HepG2 (cell line): ENCODE measurements around the gene ARMH1. TPM values are rescaled to one million over a fixed set of nuclear protein-coding genes. Genes with fewer than 3 reads are reported as not detected.

Source experiments
- ATAC-seq: fragments of 200-7000 bp; cut with Tn5 transposase; 3 replicates; pipeline ENCODE4 v1.9.1; 2020; ENCODE audit warnings: mild to moderate bottlenecking, moderate library complexity
- BruUV-seq: library from RNA; stranded (reverse); fragments of 400-500 nt; replicated peaks from 2 replicates; lab custom pipeline; 2021; lab: Mats Ljungman, UMichigan
- CTCF ChIA-PET: fragments of 300-600 bp; formaldehyde crosslinking; extraction: SDS; loops from one replicate; lab custom pipeline; 2021; ENCODE audit warnings: low total read pairs, inconsistent platforms, low intra/inter-chr PET ratio; lab: Yijun Ruan, JAX
- POLR2A ChIA-PET: fragments of 350-600 bp; sonication (Branson Sonifier 250); formaldehyde crosslinking; loops from one replicate; lab custom pipeline; 2020; ENCODE audit warnings: antibody characterized with exemption, inconsistent platforms; lab: Yijun Ruan, JAX
- DNase-seq: peaks from one replicate; pipeline ENCODE4 v3.0.0-alpha.2; 2015; ENCODE audit warnings: low spot score
- FAIRE-seq: peaks from 3 replicates; lab custom pipeline; 2011; peaks lifted over from hg19 to GRCh38; lab: Jason Lieb, UNC
- H2AFZ ChIP-seq: one replicate; pipeline ENCODE4 v1.6.1; 2011; ENCODE audit warnings: low read length, inconsistent platforms
- H3K27ac ChIP-seq: fragments of 300-600 bp; 3 replicates; pipeline ENCODE4 v1.8.0; 2011; ENCODE audit warnings: mixed run types, mild to moderate bottlenecking, mixed read lengths, low read length, inconsistent platforms; ENCODE audit not compliant: insufficient read depth; ENCODE audit errors: extremely low read length
- H3K27me3 ChIP-seq, 2 experiments: fragments of 200-600 bp in 1 of 2; 2 replicates in 1 of 2; 3 replicates in 1 of 2; pipeline versions ENCODE4 v1.6.0 to v1.8.0; 2011; ENCODE audit warnings: low read length in 2 of 2, mild to moderate bottlenecking in 2 of 2, moderate library complexity in 2 of 2, inconsistent platforms in 1 of 2; ENCODE audit not compliant: insufficient read depth in 2 of 2, control insufficient read depth in 1 of 2
- H3K36me3 ChIP-seq, 2 experiments: fragments of 200-600 bp in 1 of 2; replicated peaks in 1 of 2; 2 replicates in 1 of 2; 3 replicates in 1 of 2; pipeline versions ENCODE4 v1.5.1 to v1.8.0; 2011; ENCODE audit warnings: low read length in 2 of 2, inconsistent platforms in 1 of 2; ENCODE audit not compliant: insufficient read depth in 2 of 2, control insufficient read depth in 1 of 2
- H3K4me1 ChIP-seq: 2 replicates; pipeline ENCODE4 v1.5.1; 2012; ENCODE audit warnings: low read length, inconsistent platforms; ENCODE audit not compliant: insufficient read depth
- H3K4me2 ChIP-seq: 2 replicates; pipeline ENCODE4 v1.6.0; 2011; ENCODE audit warnings: low read depth, low read length, inconsistent platforms
- H3K4me3 ChIP-seq, 3 experiments: fragments of 200-600 bp in 1 of 3; sonication (generic), shearing (Covaris generic) in 1 of 3; replicated peaks in 1 of 3; 2 replicates each; pipeline ENCODE4 v1.5.1; 2011 to 2016; ENCODE audit warnings: low read length in 3 of 3, inconsistent platforms in 2 of 3, low read depth in 2 of 3, mild to moderate bottlenecking in 2 of 3, control low read depth in 1 of 3, mixed read lengths in 1 of 3; ENCODE audit not compliant: insufficient read depth in 1 of 3
- H3K79me2 ChIP-seq: one replicate; pipeline ENCODE4 v1.6.1; 2011; ENCODE audit warnings: low read length, inconsistent platforms; ENCODE audit not compliant: insufficient read depth
- H3K9ac ChIP-seq: 2 replicates; pipeline ENCODE4 v1.6.0; 2011; ENCODE audit warnings: mild to moderate bottlenecking, low read depth, low read length, inconsistent platforms; ENCODE audit not compliant: insufficient read depth
- H3K9me3 ChIP-seq: 2 replicates; pipeline ENCODE4 v1.5.1; 2012; ENCODE audit warnings: mild to moderate bottlenecking, low read length
- H4K20me1 ChIP-seq: 2 replicates; pipeline ENCODE4 v1.6.0; 2011; ENCODE audit warnings: inconsistent platforms, mild to moderate bottlenecking, low read length, moderate library complexity; ENCODE audit not compliant: insufficient read depth
- MIER2 ChIP-seq: IDR thresholded peaks from 2 replicates; pipeline ENCODE4 v1.6.1; 2016; ENCODE audit warnings: missing biosample characterization, missing genetic modification reagents
- RFX3 ChIP-seq: IDR thresholded peaks from 2 replicates; pipeline ENCODE4 v1.6.1; 2016; ENCODE audit warnings: missing biosample characterization, missing genetic modification reagents
- SNRNP70 ChIP-seq: fragments of 200-400 bp; formaldehyde crosslinking; IDR thresholded peaks from 2 replicates; pipeline ENCODE4 v1.6.1; 2017; ENCODE audit warnings: mild to moderate bottlenecking, low read depth, low read length, moderate library complexity
- SOX5 ChIP-seq: IDR thresholded peaks from 2 replicates; pipeline ENCODE4 v1.6.1; 2016; ENCODE audit warnings: borderline replicate concordance
- ZMYM3 ChIP-seq: sonication (generic); formaldehyde crosslinking; IDR thresholded peaks from 2 replicates; pipeline ENCODE4 v1.5.1; 2020; ENCODE audit warnings: mild to moderate bottlenecking, missing genetic modification reagents
- ZNF709 ChIP-seq: sonication (generic); formaldehyde crosslinking; IDR thresholded peaks from 2 replicates; pipeline ENCODE4 v1.5.0; 2020; ENCODE audit warnings: mild to moderate bottlenecking, missing genetic modification reagents
- ZNF749 ChIP-seq: sonication (generic); formaldehyde crosslinking; IDR thresholded peaks from 2 replicates; pipeline ENCODE4 v1.8.0; 2022; ENCODE audit warnings: mild to moderate bottlenecking, missing genetic modification reagents, moderate library complexity, borderline replicate concordance
- ZNF776 ChIP-seq: sonication (generic); formaldehyde crosslinking; IDR thresholded peaks from 2 replicates; pipeline ENCODE4 v1.4.0; 2020; ENCODE audit warnings: mild to moderate bottlenecking, missing genetic modification reagents
- WGBS: methylation state at CpG from one replicate; pipeline ENCODE4 v1.1.6; 2017; ENCODE audit warnings: low lambda C conversion rate; 5-methylcytosine and 5-hydroxymethylcytosine counted together
- in situ Hi-C: cut with HindIII; loops from 2 replicates; pipeline ENCODE4 v1.10.0; 2017; ENCODE audit warnings: low pct_unique_long_range_greater_than_20kb; ENCODE audit not compliant: extremely low pct_ligation_motif_present
- intact Hi-C: fragments of 100-400 bp; cut with micrococcal nuclease; formaldehyde crosslinking; loops from one replicate; pipeline ENCODE4 v1.10.0; 2022; ENCODE audit not compliant: unreplicated experiment
- polyA plus RNA-seq, 8 experiments: library from polyadenylated mRNA; depleted of rRNA in 3 of 8; stranded (reverse) in 7 of 8; unstranded in 1 of 8; fragments of >200 nt; fragmentation: Illumina TruSeq in 4 of 8; extraction: Trizol in 4 of 8; gene quantifications; 2 replicates each; pipeline versions ENCODE4 v1.2.1 to v1.2.3, GENCODE V29; 2011 to 2016; ENCODE audit warnings: low read depth in 4 of 8, missing spikeins in 1 of 8, mixed read lengths in 1 of 8; ENCODE audit not compliant: insufficient read depth in 1 of 8
- total RNA-seq, 5 experiments: library from RNA; depleted of rRNA; stranded (reverse); fragments of >200 nt; fragmentation: Illumina TruSeq; extraction: Trizol; gene quantifications; 2 replicates each; pipeline ENCODE4 v1.2.3, GENCODE V29; 2016; ENCODE audit warnings: low read depth in 1 of 5
- TF ChIP-seq, protein P1 (sequence below): sonication (generic); formaldehyde crosslinking; IDR thresholded peaks from 2 replicates; pipeline ENCODE4 v1.8.1; 2023; ENCODE audit warnings: missing genetic modification reagents, inconsistent platforms, borderline replicate concordance
- TF ChIP-seq, protein P2 (sequence below): sonication (generic); formaldehyde crosslinking; IDR thresholded peaks from 2 replicates; pipeline ENCODE4 v1.5.0; 2020; ENCODE audit warnings: mild to moderate bottlenecking, missing genetic modification reagents, borderline replicate concordance
- TF ChIP-seq, protein P3 (sequence below): sonication (generic); formaldehyde crosslinking; IDR thresholded peaks from 2 replicates; pipeline ENCODE4 v1.4.0; 2020; ENCODE audit warnings: missing genetic modification reagents
- TF ChIP-seq, protein P4 (sequence below): sonication (generic); formaldehyde crosslinking; IDR thresholded peaks from 2 replicates; pipeline ENCODE4 v1.5.0; 2020; ENCODE audit warnings: missing genetic modification reagents

The ARMH1 gene
- total and polyA plus RNA-seq, 2 of the 13 experiments (the other 11 are each of a cell fraction or from before 2014, with no cell fraction given), result 0.69 TPM; not detected in 1

DNA sequence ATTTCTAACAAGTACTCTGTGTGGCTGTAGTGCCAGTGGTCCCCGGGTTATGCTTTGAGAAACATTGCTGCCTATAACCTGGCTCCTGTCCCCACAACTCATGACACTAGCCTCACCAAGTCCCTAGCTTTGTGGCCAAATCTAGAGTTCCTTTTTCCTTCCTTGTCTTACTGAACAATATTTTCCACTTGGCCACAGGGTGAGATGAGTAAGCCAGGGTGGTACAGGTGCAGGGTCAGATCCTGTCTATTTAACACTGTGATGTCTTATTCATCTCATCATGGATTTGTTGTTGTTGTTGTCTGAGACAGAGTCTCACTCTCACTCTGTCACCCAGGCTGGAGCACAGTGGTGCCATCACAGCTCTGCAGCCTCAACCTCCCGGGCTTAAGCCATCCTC is 18.6 kb downstream of the ARMH1 start:
- Histone ChIP-seq H3K27ac (no peak overlapping the region), H3K27me3 (no peaks in the 10 kb centered on the region), H3K4me1 (peaks cover 37% of the 10 kb centered on the region), H3K79me2 (no peaks in the 10 kb centered on the region), H3K4me3 (no peak overlapping the region), H4K20me1 (no peaks in the 10 kb centered on the region), H3K36me3 (no peaks in the 10 kb centered on the region), H3K9ac (no peak overlapping the region), H3K4me2 (no peak overlapping the region), H3K9me3 (no peaks in the 10 kb centered on the region), H2AFZ (no peak overlapping the region)
- ChIA-PET CTCF (no interaction called here), POLR2A (no interaction called here)
- in situ Hi-C loops, result no loop called here
- intact Hi-C loops, result no loop called here
- ATAC-seq (no peak), FAIRE-seq (no peak), DNase-seq (no peak)
- BruUV-seq, result no TSS peak
- WGBS, result 38% methylated on average over 2 of the region's 2 CpGs
- no peak for TF ChIP-seq ZMYM3 (CRISPR knock-in tag)
- no peak for TF ChIP-seq ZNF709 (CRISPR knock-in tag)
- TF ChIP-seq ZNF749, result no peak
- TF ChIP-seq, protein P1, sequence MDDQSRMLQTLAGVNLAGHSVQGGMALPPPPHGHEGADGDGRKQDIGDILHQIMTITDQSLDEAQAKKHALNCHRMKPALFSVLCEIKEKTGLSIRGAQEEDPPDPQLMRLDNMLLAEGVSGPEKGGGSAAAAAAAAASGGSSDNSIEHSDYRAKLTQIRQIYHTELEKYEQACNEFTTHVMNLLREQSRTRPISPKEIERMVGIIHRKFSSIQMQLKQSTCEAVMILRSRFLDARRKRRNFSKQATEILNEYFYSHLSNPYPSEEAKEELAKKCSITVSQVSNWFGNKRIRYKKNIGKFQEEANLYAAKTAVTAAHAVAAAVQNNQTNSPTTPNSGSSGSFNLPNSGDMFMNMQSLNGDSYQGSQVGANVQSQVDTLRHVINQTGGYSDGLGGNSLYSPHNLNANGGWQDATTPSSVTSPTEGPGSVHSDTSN (CRISPR knock-in tag), result no peak
- TF ChIP-seq, protein P2, sequence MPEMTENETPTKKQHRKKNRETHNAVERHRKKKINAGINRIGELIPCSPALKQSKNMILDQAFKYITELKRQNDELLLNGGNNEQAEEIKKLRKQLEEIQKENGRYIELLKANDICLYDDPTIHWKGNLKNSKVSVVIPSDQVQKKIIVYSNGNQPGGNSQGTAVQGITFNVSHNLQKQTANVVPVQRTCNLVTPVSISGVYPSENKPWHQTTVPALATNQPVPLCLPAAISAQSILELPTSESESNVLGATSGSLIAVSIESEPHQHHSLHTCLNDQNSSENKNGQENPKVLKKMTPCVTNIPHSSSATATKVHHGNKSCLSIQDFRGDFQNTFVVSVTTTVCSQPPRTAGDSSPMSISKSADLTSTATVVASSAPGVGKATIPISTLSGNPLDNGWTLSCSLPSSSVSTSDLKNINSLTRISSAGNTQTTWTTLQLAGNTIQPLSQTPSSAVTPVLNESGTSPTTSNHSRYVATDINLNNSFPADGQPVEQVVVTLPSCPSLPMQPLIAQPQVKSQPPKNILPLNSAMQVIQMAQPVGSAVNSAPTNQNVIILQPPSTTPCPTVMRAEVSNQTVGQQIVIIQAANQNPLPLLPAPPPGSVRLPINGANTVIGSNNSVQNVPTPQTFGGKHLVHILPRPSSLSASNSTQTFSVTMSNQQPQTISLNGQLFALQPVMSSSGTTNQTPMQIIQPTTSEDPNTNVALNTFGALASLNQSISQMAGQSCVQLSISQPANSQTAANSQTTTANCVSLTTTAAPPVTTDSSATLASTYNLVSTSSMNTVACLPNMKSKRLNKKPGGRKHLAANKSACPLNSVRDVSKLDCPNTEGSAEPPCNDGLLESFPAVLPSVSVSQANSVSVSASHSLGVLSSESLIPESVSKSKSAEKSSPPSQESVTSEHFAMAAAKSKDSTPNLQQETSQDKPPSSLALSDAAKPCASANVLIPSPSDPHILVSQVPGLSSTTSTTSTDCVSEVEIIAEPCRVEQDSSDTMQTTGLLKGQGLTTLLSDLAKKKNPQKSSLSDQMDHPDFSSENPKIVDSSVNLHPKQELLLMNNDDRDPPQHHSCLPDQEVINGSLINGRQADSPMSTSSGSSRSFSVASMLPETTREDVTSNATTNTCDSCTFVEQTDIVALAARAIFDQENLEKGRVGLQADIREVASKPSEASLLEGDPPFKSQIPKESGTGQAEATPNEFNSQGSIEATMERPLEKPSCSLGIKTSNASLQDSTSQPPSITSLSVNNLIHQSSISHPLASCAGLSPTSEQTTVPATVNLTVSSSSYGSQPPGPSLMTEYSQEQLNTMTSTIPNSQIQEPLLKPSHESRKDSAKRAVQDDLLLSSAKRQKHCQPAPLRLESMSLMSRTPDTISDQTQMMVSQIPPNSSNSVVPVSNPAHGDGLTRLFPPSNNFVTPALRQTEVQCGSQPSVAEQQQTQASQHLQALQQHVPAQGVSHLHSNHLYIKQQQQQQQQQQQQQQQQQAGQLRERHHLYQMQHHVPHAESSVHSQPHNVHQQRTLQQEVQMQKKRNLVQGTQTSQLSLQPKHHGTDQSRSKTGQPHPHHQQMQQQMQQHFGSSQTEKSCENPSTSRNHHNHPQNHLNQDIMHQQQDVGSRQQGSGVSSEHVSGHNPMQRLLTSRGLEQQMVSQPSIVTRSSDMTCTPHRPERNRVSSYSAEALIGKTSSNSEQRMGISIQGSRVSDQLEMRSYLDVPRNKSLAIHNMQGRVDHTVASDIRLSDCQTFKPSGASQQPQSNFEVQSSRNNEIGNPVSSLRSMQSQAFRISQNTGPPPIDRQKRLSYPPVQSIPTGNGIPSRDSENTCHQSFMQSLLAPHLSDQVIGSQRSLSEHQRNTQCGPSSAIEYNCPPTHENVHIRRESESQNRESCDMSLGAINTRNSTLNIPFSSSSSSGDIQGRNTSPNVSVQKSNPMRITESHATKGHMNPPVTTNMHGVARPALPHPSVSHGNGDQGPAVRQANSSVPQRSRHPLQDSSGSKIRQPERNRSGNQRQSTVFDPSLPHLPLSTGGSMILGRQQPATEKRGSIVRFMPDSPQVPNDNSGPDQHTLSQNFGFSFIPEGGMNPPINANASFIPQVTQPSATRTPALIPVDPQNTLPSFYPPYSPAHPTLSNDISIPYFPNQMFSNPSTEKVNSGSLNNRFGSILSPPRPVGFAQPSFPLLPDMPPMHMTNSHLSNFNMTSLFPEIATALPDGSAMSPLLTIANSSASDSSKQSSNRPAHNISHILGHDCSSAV (CRISPR knock-in tag), result no peak
- TF ChIP-seq, protein P3, sequence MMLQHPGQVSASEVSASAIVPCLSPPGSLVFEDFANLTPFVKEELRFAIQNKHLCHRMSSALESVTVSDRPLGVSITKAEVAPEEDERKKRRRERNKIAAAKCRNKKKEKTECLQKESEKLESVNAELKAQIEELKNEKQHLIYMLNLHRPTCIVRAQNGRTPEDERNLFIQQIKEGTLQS (CRISPR knock-in tag), result no peak
- no peak for TF ChIP-seq MIER2 (CRISPR knock-in tag)
- no peak for TF ChIP-seq SNRNP70
- TF ChIP-seq RFX3 (CRISPR knock-in tag), result no peak
- TF ChIP-seq SOX5 (CRISPR knock-in tag), result no peak
- no peak for TF ChIP-seq ZNF776 (CRISPR knock-in tag)
- TF ChIP-seq, protein P4, sequence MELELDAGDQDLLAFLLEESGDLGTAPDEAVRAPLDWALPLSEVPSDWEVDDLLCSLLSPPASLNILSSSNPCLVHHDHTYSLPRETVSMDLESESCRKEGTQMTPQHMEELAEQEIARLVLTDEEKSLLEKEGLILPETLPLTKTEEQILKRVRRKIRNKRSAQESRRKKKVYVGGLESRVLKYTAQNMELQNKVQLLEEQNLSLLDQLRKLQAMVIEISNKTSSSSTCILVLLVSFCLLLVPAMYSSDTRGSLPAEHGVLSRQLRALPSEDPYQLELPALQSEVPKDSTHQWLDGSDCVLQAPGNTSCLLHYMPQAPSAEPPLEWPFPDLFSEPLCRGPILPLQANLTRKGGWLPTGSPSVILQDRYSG (CRISPR knock-in tag), result no peak
